IMR-90 (cell line): ENCODE results near the gene POLR2F. TPM values are rescaled to one million over a fixed set of nuclear protein-coding genes. Genes with fewer than 3 reads are reported as not detected.
"Not testable (repeated sequence)": the region's sequence is repeated elsewhere in the genome, so short reads cannot be mapped to it uniquely, and the experiment has no call there.

ENCODE experiments used
- ATAC-seq: fragments of 200-7000 bp; cut with Tn5 transposase; 2 replicates; pipeline ENCODE4 v1.9.1; 2020; ENCODE audit warnings: low read depth, mild to moderate bottlenecking, moderate library complexity
- BruUV-seq: library from RNA; stranded (reverse); fragments of 400-500 nt; replicated peaks from 2 replicates; lab custom pipeline; 2021; lab: Mats Ljungman, UMichigan
- CTCF ChIA-PET: fragments of 300-600 bp; formaldehyde crosslinking; extraction: SDS; loops from one replicate; lab custom pipeline; 2021; ENCODE audit warnings: antibody characterized with exemption; lab: Yijun Ruan, JAX
- POLR2A ChIA-PET: fragments of 300-600 bp; sonication (Branson Sonifier 250); formaldehyde crosslinking; loops from one replicate; lab custom pipeline; 2022; ENCODE audit warnings: antibody characterized with exemption; ENCODE audit not compliant: unreplicated experiment; lab: Charles Lee
- DNase-seq: peaks from one replicate; pipeline ENCODE4 v3.0.0; 2013
- H2AFZ ChIP-seq: replicated peaks from 2 replicates; pipeline ENCODE3; 2013; ENCODE audit warnings: low read length, mild to moderate bottlenecking; ENCODE audit not compliant: poor library complexity
- H2AK5ac ChIP-seq: 2 replicates; pipeline ENCODE4 v1.6.1; 2013; ENCODE audit warnings: low read depth, low read length, inconsistent platforms
- H2AK9ac ChIP-seq: replicated peaks from 2 replicates; pipeline ENCODE3; 2013; ENCODE audit warnings: mild to moderate bottlenecking, low read depth, low read length, moderate library complexity; ENCODE audit not compliant: poor library complexity
- H2BK120ac ChIP-seq: 2 replicates; pipeline ENCODE4 v1.6.1; 2013; ENCODE audit warnings: low read depth, low read length, inconsistent platforms
- H2BK15ac ChIP-seq: 3 replicates; pipeline ENCODE4 v1.6.1; 2013; ENCODE audit warnings: low read depth, low read length, inconsistent platforms
- H2BK20ac ChIP-seq: 2 replicates; pipeline ENCODE4 v1.6.1; 2013; ENCODE audit warnings: low read depth, mild to moderate bottlenecking, inconsistent platforms, low read length, moderate library complexity
- H2BK5ac ChIP-seq: 2 replicates; pipeline ENCODE4 v1.6.1; 2013; ENCODE audit warnings: mild to moderate bottlenecking, low read depth, low read length, inconsistent platforms; ENCODE audit not compliant: poor library complexity, severe bottlenecking
- H3K14ac ChIP-seq: replicated peaks from 2 replicates; pipeline ENCODE4 v1.6.1; 2013; ENCODE audit warnings: low read depth, low read length, inconsistent platforms
- H3K18ac ChIP-seq: 2 replicates; pipeline ENCODE4 v1.6.1; 2013; ENCODE audit warnings: low read depth, low read length, control low read depth
- H3K23ac ChIP-seq: 2 replicates; pipeline ENCODE4 v1.6.1; 2013; ENCODE audit warnings: low read depth, low read length, inconsistent platforms
- H3K27ac ChIP-seq: 2 replicates; pipeline ENCODE4 v1.5.1; 2013; ENCODE audit warnings: mild to moderate bottlenecking, control low read depth, low read length; ENCODE audit not compliant: insufficient read depth
- H3K27me3 ChIP-seq: 2 replicates; pipeline ENCODE4 v1.6.1; 2013; ENCODE audit warnings: low read length; ENCODE audit not compliant: control insufficient read depth, insufficient read depth
- H3K36me3 ChIP-seq: 2 replicates; pipeline ENCODE4 v1.6.1; 2013; ENCODE audit warnings: low read length, mixed read lengths; ENCODE audit not compliant: control insufficient read depth, insufficient read depth
- H3K4ac ChIP-seq: 2 replicates; pipeline ENCODE4 v1.6.1; 2013; ENCODE audit warnings: low read depth, low read length, inconsistent platforms
- H3K4me1 ChIP-seq: 2 replicates; pipeline ENCODE4 v1.6.1; 2013; ENCODE audit warnings: low read length, mixed read lengths; ENCODE audit not compliant: control insufficient read depth, insufficient read depth
- H3K4me2 ChIP-seq: 2 replicates; pipeline ENCODE4 v1.6.1; 2013; ENCODE audit warnings: low read depth, mild to moderate bottlenecking, control low read depth, low read length, moderate library complexity
- H3K4me3 ChIP-seq: 2 replicates; pipeline ENCODE4 v1.5.1; 2013; ENCODE audit warnings: low read depth, mild to moderate bottlenecking, control low read depth, low read length, moderate library complexity; ENCODE audit not compliant: insufficient read depth
- H3K56ac ChIP-seq: 2 replicates; pipeline ENCODE4 v1.6.1; 2013; ENCODE audit warnings: low read length, inconsistent platforms; ENCODE audit not compliant: insufficient read depth; ENCODE audit errors: extremely low read depth
- H3K79me1 ChIP-seq, 2 experiments: 2 replicates each; pipeline ENCODE4 v1.6.1; 2013; ENCODE audit warnings: low read length in 2 of 2, inconsistent platforms in 1 of 2, low read depth in 1 of 2
- H3K9ac ChIP-seq: 2 replicates; pipeline ENCODE4 v1.6.1; 2013; ENCODE audit warnings: low read depth, low read length, control low read depth
- H3K9me1 ChIP-seq: 2 replicates; pipeline ENCODE4 v1.6.1; 2013; ENCODE audit warnings: low read length, inconsistent platforms; ENCODE audit not compliant: insufficient read depth
- H3K9me3 ChIP-seq: 2 replicates; pipeline ENCODE4 v1.6.1; 2013; ENCODE audit warnings: low read length; ENCODE audit not compliant: control insufficient read depth, insufficient read depth
- H4K20me1 ChIP-seq: 2 replicates; pipeline ENCODE4 v1.6.1; 2013; ENCODE audit warnings: low read length, inconsistent platforms; ENCODE audit not compliant: insufficient read depth
- H4K5ac ChIP-seq: 2 replicates; pipeline ENCODE4 v1.6.1; 2013; ENCODE audit warnings: mild to moderate bottlenecking, low read depth, low read length, control low read depth
- H4K8ac ChIP-seq, 2 experiments: 2 replicates each; pipeline ENCODE4 v1.6.1; 2013; ENCODE audit warnings: low read depth in 2 of 2, low read length in 2 of 2, control low read depth in 1 of 2, inconsistent platforms in 1 of 2
- H4K91ac ChIP-seq: 2 replicates; pipeline ENCODE4 v1.6.1; 2013; ENCODE audit warnings: low read depth, low read length, inconsistent platforms; ENCODE audit not compliant: insufficient read depth
- WGBS, 2 experiments: methylation state at CpG; one replicate each; pipeline versions ENCODE4 v1.1.5 to v1.1.7; 2013; ENCODE audit warnings: missing lambda C conversion rate in 2 of 2; ENCODE audit not compliant: insufficient read length in 1 of 2; ENCODE audit errors: extremely low coverage in 2 of 2; 5-methylcytosine and 5-hydroxymethylcytosine counted together
- dilution Hi-C: fragments of 300-500 bp; cut with HindIII; formaldehyde crosslinking; loops from one replicate; pipeline ENCODE4 v1.14.3; 2018; ENCODE audit warnings: low sequenced_read_pairs; ENCODE audit not compliant: unreplicated experiment
- in situ Hi-C: fragments of 300-500 bp; cut with MboI; formaldehyde crosslinking; loops from 3 replicates; pipeline ENCODE4 v1.14.3; 2019; ENCODE audit warnings: low sequenced_read_pairs, inconsistent platforms, mixed read lengths
- intact Hi-C: fragments of 100-400 bp; cut with micrococcal nuclease; formaldehyde crosslinking; loops from 2 replicates; pipeline ENCODE4 v1.10.0; 2022
- polyA plus RNA-seq, 3 experiments: library from polyadenylated mRNA; depleted of rRNA; stranded (reverse); fragments of >200 nt; gene quantifications; 2 replicates each; pipeline ENCODE4 v1.2.3, GENCODE V29; 2012; ENCODE audit warnings: low replicate concordance in 1 of 3
- total RNA-seq: library from RNA; depleted of rRNA; stranded (reverse); fragments of >200 nt; gene quantifications from 2 replicates; pipeline ENCODE4 v1.2.3, GENCODE V29; 2012

Gene POLR2F
- total and polyA plus RNA-seq, 2 of the 4 experiments (the other 2 are of a cell fraction): 26.0 to 147 TPM

DNA sequence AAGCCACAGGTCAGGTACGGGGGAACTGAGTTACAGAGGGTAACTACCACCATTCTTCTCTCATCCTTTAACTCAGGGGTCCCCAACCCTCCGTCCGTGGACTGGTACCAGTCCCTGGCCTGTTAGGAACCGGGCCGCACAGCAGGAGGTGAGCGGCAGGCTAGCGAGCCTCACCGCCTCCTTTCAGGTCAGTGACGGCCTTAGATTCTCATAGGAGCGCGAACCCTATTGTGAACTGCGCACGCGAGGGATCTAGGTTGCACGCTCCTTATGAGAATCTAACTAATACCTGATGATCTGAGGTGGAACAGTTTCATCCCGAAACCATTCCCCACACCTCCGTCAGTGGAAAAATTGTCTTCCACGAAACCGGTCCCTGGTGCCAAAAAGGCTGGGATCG is 870 bp upstream of the POLR2F start:
- H2BK5ac ChIP-seq, H3K27me3 ChIP-seq, intact Hi-C loops, H2BK20ac ChIP-seq, H3K56ac ChIP-seq, CTCF ChIA-PET, ATAC-seq, BruUV-seq, dilution Hi-C loops, POLR2A ChIA-PET, in situ Hi-C loops, H2BK15ac ChIP-seq, H3K4me1 ChIP-seq, H3K9me1 ChIP-seq, H2BK120ac ChIP-seq, H4K91ac ChIP-seq, DNase-seq, H4K20me1 ChIP-seq, H3K27ac ChIP-seq, H3K9me3 ChIP-seq, H3K18ac ChIP-seq: not testable (repeated sequence)
- Histone ChIP-seq H3K23ac (peak overlapping the region; percentile 80), H4K8ac (peak overlapping the region; percentile 44 to 67; a peak in 2 of 4 replicates), H3K14ac (peak overlapping the region; percentile 23; the same call in 1 of the 2 replicates), H2AFZ (peak overlapping the region; percentile 100), H3K4me3 (peak overlapping the region; percentile 80), H3K4me2 (peak overlapping the region; percentile 78), H3K4ac (peak overlapping the region; percentile 53; the same call in 1 of the 2 replicates), H3K9ac (peak overlapping the region; percentile 37), H3K79me1 (peaks cover 16 to 27% of the 10 kb centered on the region in 2 experiments), H4K5ac (0 out of 2 replicates have a peak overlapping the region, but pooled peaks have one; percentile 1), H3K36me3 (peaks cover 11% of the 10 kb centered on the region), H2AK5ac (0 out of 2 replicates have a peak overlapping the region, but pooled peaks have one; percentile 2), H2AK9ac (peak overlapping the region; percentile 98)
- WGBS, 2 experiments: no CpG with 5 or more reads among the region's 20 CpGs
